ENCODE measurements around the gene GUK1. TPM values are rescaled to one million over a fixed set of nuclear protein-coding genes. Genes with fewer than 3 reads are reported as not detected.
"Not testable (repeated sequence)": the region's sequence is repeated elsewhere in the genome, so short reads cannot be mapped to it uniquely, and the experiment has no call there.

Gene GUK1
- total and polyA plus RNA-seq, 2 donors (not counting 1 experiment from before 2014, with no cell fraction given): 125 to 356 TPM

DNA sequence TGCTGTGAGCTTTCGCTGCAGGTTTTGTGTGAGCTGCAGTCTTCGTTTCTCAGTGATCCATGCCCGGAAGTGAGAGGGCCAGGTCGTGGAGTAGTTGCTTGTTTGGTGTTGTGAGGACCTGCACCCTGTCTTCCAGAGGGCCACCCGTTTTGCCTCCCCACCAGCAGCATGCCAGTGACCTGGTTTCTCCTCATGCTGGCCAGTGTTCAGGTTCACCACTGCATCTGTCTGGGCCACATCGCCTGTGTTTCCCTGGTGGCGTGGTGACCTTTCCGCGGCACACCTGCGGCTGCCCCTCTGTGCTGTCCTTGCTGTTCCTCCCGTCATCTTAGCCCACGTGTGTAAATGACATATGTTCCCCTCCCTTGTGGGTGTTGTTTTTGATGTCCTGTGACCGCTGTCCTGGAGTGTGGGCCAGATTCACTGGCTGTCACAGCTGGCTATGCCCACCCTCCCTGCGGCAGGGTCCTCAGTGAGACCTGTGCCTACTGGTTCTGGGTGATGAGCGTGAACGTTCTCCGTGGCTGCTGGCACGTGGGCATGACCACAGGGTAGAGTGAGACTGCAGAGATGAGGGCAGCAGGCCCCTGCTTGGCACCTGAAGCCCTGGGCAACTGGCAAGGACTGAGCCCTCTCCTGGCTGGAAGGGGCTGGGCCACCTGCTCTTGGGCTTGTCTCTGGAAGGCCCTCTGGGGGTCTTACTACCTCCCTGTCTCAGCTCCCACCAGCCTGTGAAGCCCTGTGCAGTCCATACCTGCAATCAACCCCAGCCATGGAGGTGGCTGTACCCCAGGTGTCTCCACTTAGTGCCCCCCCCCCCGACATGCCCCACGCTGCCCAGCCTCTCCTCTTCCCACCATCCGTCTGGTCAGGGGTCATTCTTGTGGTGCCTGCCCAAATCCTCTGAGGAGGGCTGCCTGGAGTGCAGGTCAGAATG, 32.8 kb downstream of the GUK1 start:
- CTCF ChIA-PET: interaction anchor here (0.7 kb wide), 1 partner anchor 32 kb away, joined by 4 read pairs; no protein-coding TSS in a partner anchor
- Histone ChIP-seq H3K4me2 (replicated peaks; ENCODE audit: low read depth, low read length, poor library complexity, severe bottlenecking) (no peak overlapping the region), H3K79me2 (ENCODE audit: control insufficient read depth, insufficient read depth, low read length) (peaks cover 75% of the 10 kb centered on the region), H3K27ac (ENCODE audit: low read length in 2 of 2) (no peak overlapping the region), H3K27me3 (replicated peaks in 1 of 4; ENCODE audit: control extremely low read depth in 1 of 4, control insufficient read depth in 3 of 4, insufficient read depth in 4 of 4, low read length in 3 of 4) (no peaks in the 10 kb centered on the region), H3K4me3 (ENCODE audit: control extremely low read depth in 1 of 5, extremely low read depth in 1 of 5, insufficient read depth in 1 of 5, low read depth in 2 of 5, low read length in 4 of 5) (no peak overlapping the region), H3K36me3 (replicated peaks in 1 of 2; ENCODE audit: control extremely low read depth in 1 of 2, control insufficient read depth in 1 of 2, extremely low read depth in 1 of 2, insufficient read depth in 2 of 2, low read length in 1 of 2) (peaks cover 0 to 10% of the 10 kb centered on the region in 2 experiments), H4K20me1 (ENCODE audit: control insufficient read depth, insufficient read depth, low read length, poor library complexity, severe bottlenecking) (peaks cover 34% of the 10 kb centered on the region), H3K9ac (ENCODE audit: low read length) (no peak overlapping the region), H3K9me3 (ENCODE audit: control extremely low read depth in 1 of 3, control insufficient read depth in 2 of 3, insufficient read depth in 1 of 3, low read length in 2 of 3) (peaks cover 0 to 12% (median 0%) of the 10 kb centered on the region in 3 donors), H2AFZ (ENCODE audit: insufficient read depth, low read depth, low read length, poor library complexity, severe bottlenecking) (no peak overlapping the region), H3K4me1 (ENCODE audit: control insufficient read depth in 2 of 2, insufficient read depth in 2 of 2, low read length in 2 of 2) (no peaks in the 10 kb centered on the region)
- intact Hi-C loops (cut with micrococcal nuclease): no loop called here
- Mint-ChIP-seq H3K4me1 (peaks cover 6% of the 10 kb centered on the region), H3K9me3 (ENCODE audit: insufficient read depth) (no peaks in the 10 kb centered on the region), H3K4me3 (no peak overlapping the region), H3K27me3 (no peaks in the 10 kb centered on the region), H3K27ac (no peak overlapping the region)
- TF ChIP-seq, protein P1, sequence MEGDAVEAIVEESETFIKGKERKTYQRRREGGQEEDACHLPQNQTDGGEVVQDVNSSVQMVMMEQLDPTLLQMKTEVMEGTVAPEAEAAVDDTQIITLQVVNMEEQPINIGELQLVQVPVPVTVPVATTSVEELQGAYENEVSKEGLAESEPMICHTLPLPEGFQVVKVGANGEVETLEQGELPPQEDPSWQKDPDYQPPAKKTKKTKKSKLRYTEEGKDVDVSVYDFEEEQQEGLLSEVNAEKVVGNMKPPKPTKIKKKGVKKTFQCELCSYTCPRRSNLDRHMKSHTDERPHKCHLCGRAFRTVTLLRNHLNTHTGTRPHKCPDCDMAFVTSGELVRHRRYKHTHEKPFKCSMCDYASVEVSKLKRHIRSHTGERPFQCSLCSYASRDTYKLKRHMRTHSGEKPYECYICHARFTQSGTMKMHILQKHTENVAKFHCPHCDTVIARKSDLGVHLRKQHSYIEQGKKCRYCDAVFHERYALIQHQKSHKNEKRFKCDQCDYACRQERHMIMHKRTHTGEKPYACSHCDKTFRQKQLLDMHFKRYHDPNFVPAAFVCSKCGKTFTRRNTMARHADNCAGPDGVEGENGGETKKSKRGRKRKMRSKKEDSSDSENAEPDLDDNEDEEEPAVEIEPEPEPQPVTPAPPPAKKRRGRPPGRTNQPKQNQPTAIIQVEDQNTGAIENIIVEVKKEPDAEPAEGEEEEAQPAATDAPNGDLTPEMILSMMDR (IDR thresholded peaks at IDR 0.05): no peak
- no peak for TF ChIP-seq EZH2 (IDR thresholded peaks at IDR 0.05; ENCODE audit: borderline replicate concordance, insufficient read depth, low read depth, low read length, poor library complexity, severe bottlenecking)
- DNase-seq (no peak), ATAC-seq (ENCODE audit: low read depth) (no peak)
- WGBS (ENCODE audit: insufficient coverage): 86% methylated on average over 17 of the region's 21 CpGs
- POLR2A ChIA-PET: no interaction called here

DNA sequence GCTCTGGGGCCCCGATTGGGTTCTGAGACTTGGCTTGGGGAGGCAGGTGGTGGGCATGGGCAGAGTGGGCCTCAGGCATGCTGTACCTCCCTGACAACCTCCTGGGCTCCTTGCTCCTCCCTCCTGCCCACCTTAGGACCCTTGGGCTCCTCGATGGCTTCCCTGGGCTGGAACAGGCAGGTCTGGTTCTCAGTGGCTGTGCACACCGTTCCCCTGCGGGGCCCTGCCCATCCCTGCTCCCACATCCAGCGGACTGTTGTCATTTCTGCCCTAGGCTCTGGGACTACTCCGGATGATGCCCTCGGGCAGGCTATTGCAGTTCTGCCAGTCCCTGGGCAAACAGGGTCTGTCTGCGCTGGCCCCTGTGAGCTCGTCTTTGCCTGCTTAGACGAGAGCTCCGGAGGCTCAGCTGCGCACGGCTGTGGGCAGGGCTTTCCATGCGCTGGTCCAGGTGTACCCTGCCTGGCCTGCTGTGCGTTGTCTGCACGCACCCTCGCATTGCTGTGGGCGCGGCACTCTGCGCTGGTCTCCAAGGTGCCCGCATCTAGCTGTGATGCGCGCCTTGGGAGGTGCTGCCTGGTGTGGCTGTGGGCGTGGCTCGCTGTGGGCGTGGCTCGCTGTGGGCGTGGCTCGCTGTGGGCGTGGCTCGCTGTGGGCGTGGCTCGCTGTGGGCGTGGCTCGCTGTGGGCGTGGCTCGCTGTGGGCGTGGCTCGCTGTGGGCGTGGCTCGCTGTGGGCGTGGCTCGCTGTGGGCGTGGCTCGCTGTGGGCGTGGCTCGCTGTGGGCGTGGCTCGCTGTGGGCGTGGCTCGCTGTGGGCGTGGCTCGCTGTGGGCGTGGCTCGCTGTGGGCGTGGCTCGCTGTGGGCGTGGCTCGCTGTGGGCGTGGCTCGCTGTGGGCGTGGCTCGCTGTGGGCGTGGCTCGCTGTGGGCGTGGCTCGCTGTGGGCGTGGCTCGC, 33.7 kb downstream of the GUK1 start:
- CTCF ChIA-PET; H3K9ac ChIP-seq (ENCODE audit: low read length); H3K4me3 ChIP-seq (ENCODE audit: control extremely low read depth in 1 of 5, extremely low read depth in 1 of 5, insufficient read depth in 1 of 5, low read depth in 2 of 5, low read length in 4 of 5); H3K36me3 ChIP-seq (replicated peaks in 1 of 2; ENCODE audit: control extremely low read depth in 1 of 2, control insufficient read depth in 1 of 2, extremely low read depth in 1 of 2, insufficient read depth in 2 of 2, low read length in 1 of 2); H3K4me2 ChIP-seq (replicated peaks; ENCODE audit: low read depth, low read length, poor library complexity, severe bottlenecking); H3K4me1 Mint-ChIP-seq; H3K4me1 ChIP-seq (ENCODE audit: control insufficient read depth in 2 of 2, insufficient read depth in 2 of 2, low read length in 2 of 2); H3K27me3 Mint-ChIP-seq; H3K27me3 ChIP-seq (replicated peaks in 1 of 4; ENCODE audit: control extremely low read depth in 1 of 4, control insufficient read depth in 3 of 4, insufficient read depth in 4 of 4, low read length in 3 of 4); H2AFZ ChIP-seq (ENCODE audit: insufficient read depth, low read depth, low read length, poor library complexity, severe bottlenecking); H3K9me3 Mint-ChIP-seq (ENCODE audit: insufficient read depth); H3K27ac Mint-ChIP-seq; H3K4me3 Mint-ChIP-seq: not testable (repeated sequence)
- H4K20me1 ChIP-seq (ENCODE audit: control insufficient read depth, insufficient read depth, low read length, poor library complexity, severe bottlenecking): peaks cover 34% of the 10 kb centered on the region
- WGBS (ENCODE audit: insufficient coverage): 86% methylated on average over 25 of the region's 69 CpGs
- H3K9me3 ChIP-seq (ENCODE audit: control extremely low read depth in 1 of 3, control insufficient read depth in 2 of 3, insufficient read depth in 1 of 3, low read length in 2 of 3): peaks cover 0 to 12% (median 0%) of the 10 kb centered on the region in 3 donors
- peak overlapping the region in 1 of 2 donors; percentile 36 for H3K27ac ChIP-seq (ENCODE audit: low read length in 2 of 2)
- POLR2A ChIA-PET: interaction anchor here (0.6 kb wide), 1 partner anchor 20 kb away, joined by 5 read pairs; no protein-coding TSS in a partner anchor
- intact Hi-C loops (cut with micrococcal nuclease): loop anchor here (1.0 kb wide), 2 partner anchors 9 to 39 kb away; partner anchors contain the start of gene IBA57
- DNase-seq: peak; percentile 64
- peak; percentile 50 for ATAC-seq (ENCODE audit: low read depth)
- peaks cover 65% of the 10 kb centered on the region for H3K79me2 ChIP-seq (ENCODE audit: control insufficient read depth, insufficient read depth, low read length)

All from B cell (primary cell).